ENCODE results near the gene RPRD2. TPM values are rescaled to one million over a fixed set of nuclear protein-coding genes. Genes with fewer than 3 reads are reported as not detected.

RPRD2 gene
- total RNA-seq, 1 experiment from 2014 or later, result 26.7 TPM

DNA sequence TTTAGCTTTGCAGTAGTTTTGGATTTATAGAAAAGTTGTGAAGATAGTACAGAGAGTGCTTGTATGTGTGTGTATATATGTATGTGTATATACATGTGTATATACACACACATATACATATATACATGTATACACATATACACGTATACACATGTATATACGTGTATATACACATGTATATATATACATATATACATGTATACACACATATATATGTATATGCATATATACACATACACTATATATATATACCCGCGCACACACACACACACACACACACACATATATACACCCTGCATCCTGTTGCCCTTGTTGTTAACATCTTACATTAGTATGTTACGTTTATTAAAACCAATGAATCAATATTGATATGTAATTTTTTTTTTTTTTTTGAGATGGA, 24.3 kb downstream of the RPRD2 start:
- ATAC-seq, result no peak
- Histone ChIP-seq H3K4me1 (ENCODE audit: control insufficient read depth in 1 of 2, insufficient read depth in 2 of 2, low read length in 2 of 2) (no peaks in the 10 kb centered on the region), H3K9me3 (ENCODE audit: control insufficient read depth in 1 of 2, insufficient read depth in 1 of 2, low read depth in 1 of 2, low read length in 2 of 2) (no peaks in the 10 kb centered on the region), H3K4me3 (replicated peaks in 1 of 2; ENCODE audit: low read depth in 1 of 2, low read length in 2 of 2) (no peak overlapping the region), H3K4me2 (ENCODE audit: low read length) (no peak overlapping the region), H4K20me1 (ENCODE audit: insufficient read depth) (peaks cover 6% of the 10 kb centered on the region; the same call in 1 of the 2 replicates), H3K9me2 (ENCODE audit: insufficient read depth) (no peaks in the 10 kb centered on the region), H3K9ac (ENCODE audit: low read length) (no peak overlapping the region), H3K79me2 (ENCODE audit: insufficient read depth, low read length) (peaks cover 78% of the 10 kb centered on the region), H3K27ac (ENCODE audit: low read depth, low read length) (no peak overlapping the region), H2AFZ (ENCODE audit: low read depth, low read length, poor library complexity, severe bottlenecking) (no peak overlapping the region), H3K36me3 (ENCODE audit: control insufficient read depth in 1 of 2, insufficient read depth in 2 of 2, low read length in 2 of 2) (no peaks in the 10 kb centered on the region), H3K27me3 (ENCODE audit: insufficient read depth, low read length) (no peaks in the 10 kb centered on the region)
- ChIA-PET POLR2A (no interaction called here), RAD21 (ENCODE audit: low non-redundant PET in 1 of 2, low total read pairs in 2 of 2, uncharacterized antibody in 2 of 2, unreplicated experiment in 2 of 2) (no interaction called here), CTCF (no interaction called here)
- intact Hi-C loops (cut with micrococcal nuclease), result no loop called here
- TF ChIP-seq POLR2A (IDR thresholded peaks at IDR 0.05; ENCODE audit: borderline replicate concordance, extremely low read depth, insufficient read depth, insufficient read length), result no peak
- TF ChIP-seq, protein P1, sequence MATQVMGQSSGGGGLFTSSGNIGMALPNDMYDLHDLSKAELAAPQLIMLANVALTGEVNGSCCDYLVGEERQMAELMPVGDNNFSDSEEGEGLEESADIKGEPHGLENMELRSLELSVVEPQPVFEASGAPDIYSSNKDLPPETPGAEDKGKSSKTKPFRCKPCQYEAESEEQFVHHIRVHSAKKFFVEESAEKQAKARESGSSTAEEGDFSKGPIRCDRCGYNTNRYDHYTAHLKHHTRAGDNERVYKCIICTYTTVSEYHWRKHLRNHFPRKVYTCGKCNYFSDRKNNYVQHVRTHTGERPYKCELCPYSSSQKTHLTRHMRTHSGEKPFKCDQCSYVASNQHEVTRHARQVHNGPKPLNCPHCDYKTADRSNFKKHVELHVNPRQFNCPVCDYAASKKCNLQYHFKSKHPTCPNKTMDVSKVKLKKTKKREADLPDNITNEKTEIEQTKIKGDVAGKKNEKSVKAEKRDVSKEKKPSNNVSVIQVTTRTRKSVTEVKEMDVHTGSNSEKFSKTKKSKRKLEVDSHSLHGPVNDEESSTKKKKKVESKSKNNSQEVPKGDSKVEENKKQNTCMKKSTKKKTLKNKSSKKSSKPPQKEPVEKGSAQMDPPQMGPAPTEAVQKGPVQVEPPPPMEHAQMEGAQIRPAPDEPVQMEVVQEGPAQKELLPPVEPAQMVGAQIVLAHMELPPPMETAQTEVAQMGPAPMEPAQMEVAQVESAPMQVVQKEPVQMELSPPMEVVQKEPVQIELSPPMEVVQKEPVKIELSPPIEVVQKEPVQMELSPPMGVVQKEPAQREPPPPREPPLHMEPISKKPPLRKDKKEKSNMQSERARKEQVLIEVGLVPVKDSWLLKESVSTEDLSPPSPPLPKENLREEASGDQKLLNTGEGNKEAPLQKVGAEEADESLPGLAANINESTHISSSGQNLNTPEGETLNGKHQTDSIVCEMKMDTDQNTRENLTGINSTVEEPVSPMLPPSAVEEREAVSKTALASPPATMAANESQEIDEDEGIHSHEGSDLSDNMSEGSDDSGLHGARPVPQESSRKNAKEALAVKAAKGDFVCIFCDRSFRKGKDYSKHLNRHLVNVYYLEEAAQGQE (IDR thresholded peaks at IDR 0.05; ENCODE audit: low read depth), result no peak
- no peak for TF ChIP-seq EZH2phosphoT487 (IDR thresholded peaks at IDR 0.05; ENCODE audit: borderline replicate concordance)
- TF ChIP-seq ELF1 (IDR thresholded peaks at IDR 0.05; ENCODE audit: borderline replicate concordance, low read depth), result no peak
- no peak for TF ChIP-seq ZFX (IDR thresholded peaks at IDR 0.05)
- TF ChIP-seq POLR2AphosphoS5 (IDR thresholded peaks at IDR 0.05; ENCODE audit: low read depth, low read length), result no peak
- TF ChIP-seq YY1 (IDR thresholded peaks at IDR 0.05; ENCODE audit: extremely low read depth, insufficient replicate concordance, low read depth, low read length), result no peak
- TF ChIP-seq SP1 (IDR thresholded peaks at IDR 0.05; ENCODE audit: low read depth), result no peak
- TF ChIP-seq SIN3A (IDR thresholded peaks at IDR 0.05; ENCODE audit: low read depth), result no peak
- TF ChIP-seq CTCF (IDR thresholded peaks at IDR 0.05 in 2 of 3, conservative IDR thresholded peaks at IDR 0.05 in 1 of 3; ENCODE audit: borderline replicate concordance in 1 of 3, insufficient read depth in 1 of 3, low read depth in 2 of 3, low read length in 2 of 3), result no peak
- TF ChIP-seq FOSL1 (IDR thresholded peaks at IDR 0.05; ENCODE audit: low read depth), result no peak
- no peak for TF ChIP-seq EZH2 (IDR thresholded peaks at IDR 0.05)
- no peak for DNase-seq (ENCODE audit: low read depth, low spot score)
- no TSS peak for BruUV-seq (replicated peaks)
